WTC11 (cell line): ENCODE data around the gene ARHGEF28. TPM values are rescaled to one million over a fixed set of nuclear protein-coding genes. Genes with fewer than 3 reads are reported as not detected.

Source experiments
- ATAC-seq: fragments of 200-7000 bp; cut with Tn5 transposase; 2 replicates; pipeline ENCODE4 v1.10.0; 2021; ENCODE audit warnings: mild to moderate bottlenecking, moderate library complexity
- CTCF ChIA-PET: fragments of 300-600 bp; sonication (Branson Sonifier 250); formaldehyde crosslinking; loops from one replicate; lab custom pipeline; 2021; ENCODE audit warnings: antibody characterized with exemption; lab: Charles Lee
- POLR2A ChIA-PET: fragments of 350-600 bp; sonication (Branson Sonifier 250); formaldehyde crosslinking; loops from one replicate; lab custom pipeline; 2021; ENCODE audit warnings: antibody characterized with exemption; lab: Charles Lee
- DNase-seq: peaks from one replicate; pipeline ENCODE4 v3.0.0; 2021; ENCODE audit warnings: low spot score
- H3K27ac Mint-ChIP-seq: 2 replicates; pipeline ENCODE4 v1.8.0; 2021; ENCODE audit warnings: mixed read lengths
- H3K27me3 Mint-ChIP-seq: 2 replicates; pipeline ENCODE4 v1.8.0; 2021; ENCODE audit warnings: low read depth, mild to moderate bottlenecking, moderate library complexity, mixed read lengths
- H3K36me3 Mint-ChIP-seq: 2 replicates; pipeline ENCODE4 v1.8.0; 2021; ENCODE audit warnings: mixed read lengths
- H3K4me1 Mint-ChIP-seq: 2 replicates; pipeline ENCODE4 v1.8.0; 2022; ENCODE audit warnings: mixed read lengths
- H3K4me3 Mint-ChIP-seq: 2 replicates; pipeline ENCODE4 v1.8.0; 2021; ENCODE audit warnings: mild to moderate bottlenecking, moderate library complexity, mixed read lengths
- H3K9me3 Mint-ChIP-seq: 2 replicates; pipeline ENCODE4 v1.8.0; 2021; ENCODE audit warnings: mixed read lengths
- ATF1 ChIP-seq: sonication (generic); formaldehyde crosslinking; IDR thresholded peaks from 2 replicates; pipeline ENCODE4 v1.8.1; 2023; ENCODE audit warnings: mild to moderate bottlenecking, moderate library complexity, missing genetic modification reagents
- CBFB ChIP-seq: sonication (generic); formaldehyde crosslinking; IDR thresholded peaks from 2 replicates; pipeline ENCODE4 v1.8.1; 2022; ENCODE audit warnings: mild to moderate bottlenecking, low read depth, missing genetic modification reagents
- EMX1 ChIP-seq: fragments of 250-450 bp; sonication (Bioruptor Pico); IDR thresholded peaks from 2 replicates; pipeline ENCODE4 v1.8.0; 2021; ENCODE audit warnings: mild to moderate bottlenecking
- FOXJ3 ChIP-seq: sonication (generic); formaldehyde crosslinking; IDR thresholded peaks from 2 replicates; pipeline ENCODE4 v1.9.0; 2021; ENCODE audit warnings: missing genetic modification reagents, mild to moderate bottlenecking, borderline replicate concordance
- FOXK1 ChIP-seq: sonication (generic); formaldehyde crosslinking; IDR thresholded peaks from 2 replicates; pipeline ENCODE4 v1.8.0; 2022; ENCODE audit warnings: mild to moderate bottlenecking, moderate library complexity, missing genetic modification reagents
- IRF2 ChIP-seq: sonication (generic); formaldehyde crosslinking; IDR thresholded peaks from 2 replicates; pipeline ENCODE4 v1.8.0; 2022; ENCODE audit warnings: low read depth, missing genetic modification reagents, borderline replicate concordance
- JAZF1 ChIP-seq: fragments of 250-450 bp; sonication (Bioruptor Pico); IDR thresholded peaks from 2 replicates; pipeline ENCODE4 v1.9.0; 2021; ENCODE audit warnings: moderate library complexity, mild to moderate bottlenecking, inconsistent platforms
- MXD4 ChIP-seq: fragments of 250-450 bp; sonication (Bioruptor Pico); IDR thresholded peaks from 2 replicates; pipeline ENCODE4 v1.8.0; 2021; ENCODE audit warnings: mild to moderate bottlenecking, moderate library complexity, borderline replicate concordance
- NR2C2 ChIP-seq: sonication (generic); formaldehyde crosslinking; IDR thresholded peaks from 2 replicates; pipeline ENCODE4 v1.8.0; 2022; ENCODE audit warnings: mild to moderate bottlenecking, missing genetic modification reagents
- NR3C1 ChIP-seq: sonication (generic); formaldehyde crosslinking; conservative IDR thresholded peaks from 2 replicates; pipeline ENCODE4 v1.8.1; 2023; ENCODE audit warnings: low read depth, mild to moderate bottlenecking, missing genetic modification reagents
- PRRX2 ChIP-seq: fragments of 250-450 bp; sonication (Bioruptor Pico); IDR thresholded peaks from 2 replicates; pipeline ENCODE4 v1.8.0; 2021; ENCODE audit warnings: mild to moderate bottlenecking
- SMAD3 ChIP-seq: sonication (generic); formaldehyde crosslinking; IDR thresholded peaks from 2 replicates; pipeline ENCODE4 v1.8.0; 2022; ENCODE audit warnings: missing genetic modification reagents, mild to moderate bottlenecking, borderline replicate concordance
- SMAD4 ChIP-seq: sonication (generic); formaldehyde crosslinking; IDR thresholded peaks from 2 replicates; pipeline ENCODE4 v1.8.0; 2022; ENCODE audit warnings: mild to moderate bottlenecking, missing genetic modification reagents
- SP1 ChIP-seq: sonication (generic); formaldehyde crosslinking; conservative IDR thresholded peaks from 2 replicates; pipeline ENCODE4 v1.8.1; 2022; ENCODE audit warnings: missing genetic modification reagents
- TCF7 ChIP-seq: sonication (generic); formaldehyde crosslinking; IDR thresholded peaks from 2 replicates; pipeline ENCODE4 v1.8.0; 2022; ENCODE audit warnings: mild to moderate bottlenecking, low read depth, missing genetic modification reagents, moderate library complexity
- TP53 ChIP-seq: sonication (generic); formaldehyde crosslinking; IDR thresholded peaks from 2 replicates; pipeline ENCODE4 v1.8.1; 2023; ENCODE audit warnings: mild to moderate bottlenecking, missing genetic modification reagents
- ZNF219 ChIP-seq: sonication (generic); formaldehyde crosslinking; IDR thresholded peaks from 2 replicates; pipeline ENCODE4 v1.8.0; 2023; ENCODE audit warnings: missing genetic modification reagents, mild to moderate bottlenecking, borderline replicate concordance
- ZNF396 ChIP-seq: fragments of 250-450 bp; sonication (Bioruptor Pico); IDR thresholded peaks from 2 replicates; pipeline ENCODE4 v1.8.0; 2021; ENCODE audit warnings: mild to moderate bottlenecking, moderate library complexity, borderline replicate concordance
- ZNF423 ChIP-seq: fragments of 250-450 bp; sonication (Bioruptor Pico); IDR thresholded peaks from 2 replicates; pipeline ENCODE4 v2.1.2; 2022; ENCODE audit warnings: mild to moderate bottlenecking, moderate library complexity
- ZNF671 ChIP-seq: fragments of 250-450 bp; sonication (Bioruptor Pico); IDR thresholded peaks from 2 replicates; pipeline ENCODE4 v1.8.0; 2021; ENCODE audit warnings: mild to moderate bottlenecking
- total RNA-seq: library from RNA; stranded (reverse); gene quantifications from 3 replicates; pipeline ENCODE4 v1.2.3, GENCODE V29; 2021
- TF ChIP-seq, protein P1 (sequence below): sonication (generic); formaldehyde crosslinking; IDR thresholded peaks from 2 replicates; pipeline ENCODE4 v1.8.1; 2023; ENCODE audit warnings: mild to moderate bottlenecking, missing genetic modification reagents
- TF ChIP-seq, protein P2 (sequence below): sonication (generic); formaldehyde crosslinking; IDR thresholded peaks from 2 replicates; pipeline ENCODE4 v1.8.0; 2022; ENCODE audit warnings: mild to moderate bottlenecking, missing genetic modification reagents
- TF ChIP-seq, protein P3 (sequence below): sonication (generic); formaldehyde crosslinking; IDR thresholded peaks from 2 replicates; pipeline ENCODE4 v1.8.0; 2022; ENCODE audit warnings: mild to moderate bottlenecking, missing genetic modification reagents
- TF ChIP-seq, protein P4 (sequence below): sonication (generic); formaldehyde crosslinking; IDR thresholded peaks from 2 replicates; pipeline ENCODE4 v1.8.1; 2022; ENCODE audit warnings: low read depth, mild to moderate bottlenecking, moderate library complexity, missing genetic modification reagents, borderline replicate concordance
- TF ChIP-seq, protein P5 (sequence below): sonication (generic); formaldehyde crosslinking; IDR thresholded peaks from 2 replicates; pipeline ENCODE4 v1.8.1; 2022; ENCODE audit warnings: mild to moderate bottlenecking, moderate library complexity, missing genetic modification reagents
- TF ChIP-seq, protein P6 (sequence below): fragments of 250-450 bp; sonication (Bioruptor Pico); IDR thresholded peaks from 2 replicates; pipeline ENCODE4 v1.8.0; 2021; ENCODE audit warnings: mild to moderate bottlenecking

ARHGEF28 gene
- total RNA-seq, 1 experiment from 2014 or later = 0.96 TPM

DNA sequence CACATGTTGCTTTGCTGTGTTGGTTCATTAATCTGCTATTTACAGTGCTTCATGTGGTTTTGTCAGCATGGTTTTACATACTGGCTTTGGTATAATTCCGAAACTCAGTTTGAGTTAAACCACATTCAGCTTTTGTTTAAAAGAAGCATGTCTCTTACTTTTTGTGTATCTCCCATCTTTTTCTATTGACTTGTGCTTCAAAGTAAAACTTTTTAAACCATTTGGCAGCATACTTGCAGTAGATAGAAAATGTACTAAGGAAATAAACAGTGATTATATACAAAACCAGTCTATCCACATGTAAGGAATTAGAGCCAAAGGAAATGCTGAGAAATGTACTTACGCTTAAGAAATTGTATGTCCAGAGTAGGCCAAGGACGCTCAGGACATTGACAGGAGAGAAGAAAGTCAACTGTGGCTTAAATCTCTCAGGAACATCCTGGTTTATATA, 286.9 kb downstream of the ARHGEF28 start:
- H3K4me3 Mint-ChIP-seq = no peak overlapping the region
- CTCF ChIA-PET = interaction anchor here (1.3 kb wide), 1 partner anchor 10 kb away, joined by 3 read pairs; no protein-coding TSS in a partner anchor
- POLR2A ChIA-PET = no interaction called here
- TF ChIP-seq ZNF423 (CRISPR knock-in tag) (no peak), ZNF671 (no peak), SP1 (CRISPR knock-in tag) (no peak), FOXJ3 (no peak), FOXK1 (CRISPR knock-in tag) (no peak), NR3C1 (CRISPR knock-in tag) (no peak), TP53 (CRISPR knock-in tag) (no peak)
- TF ChIP-seq, protein P1, sequence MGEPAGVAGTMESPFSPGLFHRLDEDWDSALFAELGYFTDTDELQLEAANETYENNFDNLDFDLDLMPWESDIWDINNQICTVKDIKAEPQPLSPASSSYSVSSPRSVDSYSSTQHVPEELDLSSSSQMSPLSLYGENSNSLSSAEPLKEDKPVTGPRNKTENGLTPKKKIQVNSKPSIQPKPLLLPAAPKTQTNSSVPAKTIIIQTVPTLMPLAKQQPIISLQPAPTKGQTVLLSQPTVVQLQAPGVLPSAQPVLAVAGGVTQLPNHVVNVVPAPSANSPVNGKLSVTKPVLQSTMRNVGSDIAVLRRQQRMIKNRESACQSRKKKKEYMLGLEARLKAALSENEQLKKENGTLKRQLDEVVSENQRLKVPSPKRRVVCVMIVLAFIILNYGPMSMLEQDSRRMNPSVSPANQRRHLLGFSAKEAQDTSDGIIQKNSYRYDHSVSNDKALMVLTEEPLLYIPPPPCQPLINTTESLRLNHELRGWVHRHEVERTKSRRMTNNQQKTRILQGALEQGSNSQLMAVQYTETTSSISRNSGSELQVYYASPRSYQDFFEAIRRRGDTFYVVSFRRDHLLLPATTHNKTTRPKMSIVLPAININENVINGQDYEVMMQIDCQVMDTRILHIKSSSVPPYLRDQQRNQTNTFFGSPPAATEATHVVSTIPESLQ (CRISPR knock-in tag) = no peak
- TF ChIP-seq, protein P2, sequence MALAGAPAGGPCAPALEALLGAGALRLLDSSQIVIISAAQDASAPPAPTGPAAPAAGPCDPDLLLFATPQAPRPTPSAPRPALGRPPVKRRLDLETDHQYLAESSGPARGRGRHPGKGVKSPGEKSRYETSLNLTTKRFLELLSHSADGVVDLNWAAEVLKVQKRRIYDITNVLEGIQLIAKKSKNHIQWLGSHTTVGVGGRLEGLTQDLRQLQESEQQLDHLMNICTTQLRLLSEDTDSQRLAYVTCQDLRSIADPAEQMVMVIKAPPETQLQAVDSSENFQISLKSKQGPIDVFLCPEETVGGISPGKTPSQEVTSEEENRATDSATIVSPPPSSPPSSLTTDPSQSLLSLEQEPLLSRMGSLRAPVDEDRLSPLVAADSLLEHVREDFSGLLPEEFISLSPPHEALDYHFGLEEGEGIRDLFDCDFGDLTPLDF (CRISPR knock-in tag) = no peak
- TF ChIP-seq, all 79 proteins: peak for 0
- DNase-seq (no peak), ATAC-seq (no peak)
- H3K27me3 Mint-ChIP-seq = no peaks in the 10 kb centered on the region
- no peaks in the 10 kb centered on the region for H3K4me1 Mint-ChIP-seq
- no peaks in the 10 kb centered on the region for H3K9me3 Mint-ChIP-seq
- no peak overlapping the region for H3K27ac Mint-ChIP-seq
- no peaks in the 10 kb centered on the region for H3K36me3 Mint-ChIP-seq

DNA sequence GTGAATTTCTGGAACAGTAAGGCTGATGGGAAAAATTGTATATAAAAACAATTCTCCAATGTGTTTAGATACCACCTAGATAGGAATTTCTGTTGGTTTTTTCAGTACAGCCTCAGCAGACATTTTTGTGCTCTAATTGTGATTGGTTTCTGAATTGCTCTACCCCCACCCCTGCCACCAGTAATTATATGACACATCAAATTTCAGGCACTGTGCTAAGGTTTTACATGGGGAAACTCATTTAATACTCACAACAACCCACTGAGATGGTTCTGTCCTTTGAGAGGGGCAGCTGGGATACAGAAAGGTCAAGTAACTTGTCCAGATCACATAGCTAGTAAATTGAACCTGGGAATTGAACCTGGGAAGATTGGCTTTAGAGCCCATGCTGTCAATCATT, 288.0 kb downstream of the ARHGEF28 start:
- Mint-ChIP-seq H3K27me3 (no peaks in the 10 kb centered on the region), H3K4me1 (no peaks in the 10 kb centered on the region), H3K27ac (no peak overlapping the region), H3K4me3 (no peak overlapping the region)
- ATAC-seq (no peak), DNase-seq (no peak)
- ChIA-PET POLR2A (interaction anchor here (0.9 kb wide), 1 partner anchor 681 kb away, joined by 5 read pairs; no protein-coding TSS in a partner anchor), CTCF (interaction anchor here (1.3 kb wide), 1 partner anchor 12 kb away, joined by 3 read pairs; no protein-coding TSS in a partner anchor)
- no peak for TF ChIP-seq ZNF396 (CRISPR knock-in tag)
- no peak for TF ChIP-seq SMAD4 (CRISPR knock-in tag)
- TF ChIP-seq JAZF1 (CRISPR knock-in tag) = no peak
- TF ChIP-seq, protein P3, sequence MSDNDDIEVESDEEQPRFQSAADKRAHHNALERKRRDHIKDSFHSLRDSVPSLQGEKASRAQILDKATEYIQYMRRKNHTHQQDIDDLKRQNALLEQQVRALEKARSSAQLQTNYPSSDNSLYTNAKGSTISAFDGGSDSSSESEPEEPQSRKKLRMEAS (CRISPR knock-in tag) = no peak
- TF ChIP-seq NR3C1 (CRISPR knock-in tag) = no peak
- TF ChIP-seq TCF7 (CRISPR knock-in tag) = no peak
- TF ChIP-seq ZNF423 (CRISPR knock-in tag) = no peak
- TF ChIP-seq MXD4 (CRISPR knock-in tag) = no peak
- no peak for TF ChIP-seq EMX1 (CRISPR knock-in tag)
- no peak for TF ChIP-seq SMAD3 (CRISPR knock-in tag)
- TF ChIP-seq, protein P4, sequence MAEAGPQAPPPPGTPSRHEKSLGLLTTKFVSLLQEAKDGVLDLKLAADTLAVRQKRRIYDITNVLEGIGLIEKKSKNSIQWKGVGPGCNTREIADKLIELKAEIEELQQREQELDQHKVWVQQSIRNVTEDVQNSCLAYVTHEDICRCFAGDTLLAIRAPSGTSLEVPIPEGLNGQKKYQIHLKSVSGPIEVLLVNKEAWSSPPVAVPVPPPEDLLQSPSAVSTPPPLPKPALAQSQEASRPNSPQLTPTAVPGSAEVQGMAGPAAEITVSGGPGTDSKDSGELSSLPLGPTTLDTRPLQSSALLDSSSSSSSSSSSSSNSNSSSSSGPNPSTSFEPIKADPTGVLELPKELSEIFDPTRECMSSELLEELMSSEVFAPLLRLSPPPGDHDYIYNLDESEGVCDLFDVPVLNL (CRISPR knock-in tag) = no peak
- TF ChIP-seq, protein P5, sequence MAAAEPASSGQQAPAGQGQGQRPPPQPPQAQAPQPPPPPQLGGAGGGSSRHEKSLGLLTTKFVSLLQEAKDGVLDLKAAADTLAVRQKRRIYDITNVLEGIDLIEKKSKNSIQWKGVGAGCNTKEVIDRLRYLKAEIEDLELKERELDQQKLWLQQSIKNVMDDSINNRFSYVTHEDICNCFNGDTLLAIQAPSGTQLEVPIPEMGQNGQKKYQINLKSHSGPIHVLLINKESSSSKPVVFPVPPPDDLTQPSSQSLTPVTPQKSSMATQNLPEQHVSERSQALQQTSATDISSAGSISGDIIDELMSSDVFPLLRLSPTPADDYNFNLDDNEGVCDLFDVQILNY (CRISPR knock-in tag) = no peak
- TF ChIP-seq PRRX2 = no peak
- no peak for TF ChIP-seq CBFB (CRISPR knock-in tag)
- TF ChIP-seq IRF2 (CRISPR knock-in tag) = no peak
- TF ChIP-seq, protein P6, sequence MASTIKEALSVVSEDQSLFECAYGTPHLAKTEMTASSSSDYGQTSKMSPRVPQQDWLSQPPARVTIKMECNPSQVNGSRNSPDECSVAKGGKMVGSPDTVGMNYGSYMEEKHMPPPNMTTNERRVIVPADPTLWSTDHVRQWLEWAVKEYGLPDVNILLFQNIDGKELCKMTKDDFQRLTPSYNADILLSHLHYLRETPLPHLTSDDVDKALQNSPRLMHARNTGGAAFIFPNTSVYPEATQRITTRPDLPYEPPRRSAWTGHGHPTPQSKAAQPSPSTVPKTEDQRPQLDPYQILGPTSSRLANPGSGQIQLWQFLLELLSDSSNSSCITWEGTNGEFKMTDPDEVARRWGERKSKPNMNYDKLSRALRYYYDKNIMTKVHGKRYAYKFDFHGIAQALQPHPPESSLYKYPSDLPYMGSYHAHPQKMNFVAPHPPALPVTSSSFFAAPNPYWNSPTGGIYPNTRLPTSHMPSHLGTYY (CRISPR knock-in tag) = no peak
- no peak for TF ChIP-seq ZNF219 (CRISPR knock-in tag)
- TF ChIP-seq NR2C2 (CRISPR knock-in tag) = no peak
- TF ChIP-seq ATF1 (CRISPR knock-in tag) = no peak
- TF ChIP-seq, all 79 proteins: peak for 0
- H3K36me3 Mint-ChIP-seq = no peaks in the 10 kb centered on the region
- H3K9me3 Mint-ChIP-seq = no peaks in the 10 kb centered on the region
